HG03432 (cell line): ENCODE results near the gene CAPSL.
"Not testable (repeated sequence)": the region's sequence is repeated elsewhere in the genome, so short reads cannot be mapped to it uniquely, and the experiment has no call there.

Source experiments
- ATAC-seq: cut with Tn5 transposase; IDR thresholded peaks from one replicate; pipeline ENCODE4 v1.9.1; 2021; ENCODE audit warnings: mild to moderate bottlenecking, moderate library complexity; ENCODE audit not compliant: unreplicated experiment

The CAPSL gene

DNA sequence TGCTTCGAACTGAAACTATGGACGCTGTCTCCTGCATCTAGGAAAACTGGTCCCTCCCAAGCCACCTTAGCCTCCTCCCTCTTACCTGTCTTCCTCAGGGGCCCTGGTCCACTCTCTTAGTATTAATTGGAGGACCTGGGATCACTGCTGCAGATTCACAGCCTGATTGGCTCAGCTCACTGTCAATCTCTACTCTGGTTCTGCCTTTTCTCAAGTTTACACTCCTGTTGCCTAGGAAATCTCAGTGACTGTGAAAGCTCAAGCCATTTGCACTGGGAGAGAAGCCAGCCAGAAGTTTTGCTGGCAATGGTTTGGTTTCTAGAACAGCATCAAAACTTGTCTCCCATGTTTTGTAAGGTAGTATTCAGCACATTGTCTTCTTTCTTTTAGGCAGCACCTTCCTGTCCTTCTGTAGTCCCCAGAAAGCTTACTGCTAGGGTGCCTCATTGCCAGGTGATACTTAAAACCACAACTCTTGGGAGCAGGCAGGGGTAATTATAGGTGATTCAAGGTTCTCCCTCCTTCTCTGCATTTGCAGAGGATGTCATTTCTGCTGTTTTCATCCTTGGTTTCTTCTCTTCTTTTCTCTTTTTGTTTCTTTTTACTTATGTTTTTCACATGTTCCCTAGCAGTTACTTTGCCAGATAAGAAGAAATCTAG is at the start of gene CAPSL:
CAPSL (minus strand) TSS at position 55 of the 660 bp plus-strand sequence. CDS start 17,502 bp downstream, outside the sequence.
- ATAC-seq: no peak

DNA sequence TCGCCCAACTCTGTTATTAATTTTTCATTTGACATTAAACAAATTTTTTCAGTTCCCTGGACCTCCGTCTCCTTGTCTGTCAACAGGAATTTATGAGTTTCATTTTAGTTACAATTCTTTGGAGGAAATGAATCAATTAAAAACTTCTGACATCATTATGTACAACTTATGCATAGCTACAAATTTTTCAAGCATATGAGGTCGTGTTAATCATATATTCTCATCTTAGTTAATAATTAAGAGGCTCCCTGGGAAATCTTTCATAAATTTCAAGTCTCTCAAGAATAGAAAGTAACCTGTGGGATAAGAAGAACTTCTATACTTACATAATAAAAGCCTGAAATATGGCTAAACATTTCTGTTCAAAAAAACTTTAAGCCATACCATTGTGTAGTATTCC is 49.4 kb upstream of the CAPSL start:
- ATAC-seq: no peak

GRCh38 chr5:35979715-35980114 is 41.3 kb upstream of the CAPSL start:
- ATAC-seq: no peak

DNA sequence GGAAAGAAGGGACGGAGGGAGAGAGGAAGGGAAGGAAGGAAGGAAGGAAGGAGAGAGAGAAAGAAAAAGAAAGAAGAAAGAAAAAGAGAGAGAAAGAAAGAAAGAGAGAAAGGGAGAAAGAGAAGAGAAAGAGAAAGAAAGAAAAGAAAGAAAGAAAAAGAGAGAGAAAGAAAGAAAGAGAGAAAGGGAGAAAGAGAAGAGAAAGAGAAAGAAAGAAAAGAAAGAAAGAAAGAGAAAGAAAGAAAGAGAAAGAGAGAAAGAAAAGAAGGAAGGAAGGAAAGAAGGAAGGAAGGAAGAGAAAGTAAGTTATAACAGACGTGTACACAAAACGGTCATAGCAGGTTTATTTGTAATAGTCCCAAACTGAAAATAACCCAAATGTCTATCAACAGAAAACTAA is 38.4 kb upstream of the CAPSL start:
- not testable (repeated sequence) for ATAC-seq

DNA sequence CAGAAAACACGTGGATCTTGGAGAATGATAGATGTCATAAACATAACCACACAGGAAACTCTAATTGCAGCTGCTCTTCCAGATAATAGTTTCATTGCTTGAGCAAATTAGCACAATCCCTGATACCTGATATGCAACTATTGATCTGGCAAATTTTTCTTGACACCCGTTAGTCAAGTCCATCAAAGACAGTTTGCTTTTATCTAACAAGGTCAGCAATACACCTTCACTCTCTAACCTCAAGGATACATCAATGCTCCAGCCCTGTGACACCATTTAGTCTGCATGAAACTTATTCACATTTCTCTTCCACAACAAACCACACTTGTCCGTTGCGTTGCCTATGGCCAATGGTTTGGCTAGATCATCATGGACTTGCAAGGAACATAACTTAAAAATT is 36.1 kb upstream of the CAPSL start:
- ATAC-seq: no peak

DNA sequence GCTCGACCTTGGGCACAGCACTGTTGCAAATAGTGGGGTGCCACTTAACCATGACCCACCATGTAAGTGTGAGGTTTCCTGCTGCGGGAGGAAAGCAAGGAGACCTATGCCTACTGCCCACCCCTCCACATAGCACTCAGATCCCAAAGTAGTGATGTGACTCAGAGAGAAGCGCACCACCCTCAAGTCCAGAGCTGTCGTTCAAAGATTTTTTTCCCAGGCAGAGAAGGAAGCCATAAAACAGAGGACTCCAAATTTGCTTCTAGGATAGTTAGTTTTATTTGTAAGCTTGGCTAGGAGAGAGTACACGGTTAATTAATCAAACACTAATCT is 33.4 kb upstream of the CAPSL start:
- ATAC-seq: no peak

GRCh38 chr5:35971186-35971877 is 32.9 kb upstream of the CAPSL start:
- no peak for ATAC-seq

GRCh38 chr5:35963381-35963843 is 25.0 kb upstream of the CAPSL start:
- no peak for ATAC-seq

GRCh38 chr5:35960328-35960727 is 21.9 kb upstream of the CAPSL start:
- ATAC-seq: no peak

DNA sequence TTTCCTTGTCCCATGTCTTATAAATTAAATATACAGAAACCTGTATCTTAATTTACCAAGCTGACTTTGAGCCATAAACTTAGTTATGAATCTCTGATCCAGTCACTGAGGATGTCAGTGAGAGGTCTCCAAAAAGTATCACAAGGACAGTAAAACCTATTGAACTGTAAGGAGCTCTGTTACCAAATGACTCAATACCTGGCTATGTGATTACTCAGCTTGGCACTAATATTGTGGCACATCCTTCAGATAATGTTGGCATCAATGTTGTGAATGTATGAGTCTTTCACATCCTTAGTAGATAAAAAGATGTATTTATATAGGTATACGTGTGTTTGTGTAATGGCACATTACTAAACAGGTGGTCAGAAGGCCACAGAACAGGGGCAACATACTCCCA is 18.0 kb upstream of the CAPSL start:
- no peak for ATAC-seq

GRCh38 chr5:35954175-35954574 is 15.8 kb upstream of the CAPSL start:
- ATAC-seq: no peak

DNA sequence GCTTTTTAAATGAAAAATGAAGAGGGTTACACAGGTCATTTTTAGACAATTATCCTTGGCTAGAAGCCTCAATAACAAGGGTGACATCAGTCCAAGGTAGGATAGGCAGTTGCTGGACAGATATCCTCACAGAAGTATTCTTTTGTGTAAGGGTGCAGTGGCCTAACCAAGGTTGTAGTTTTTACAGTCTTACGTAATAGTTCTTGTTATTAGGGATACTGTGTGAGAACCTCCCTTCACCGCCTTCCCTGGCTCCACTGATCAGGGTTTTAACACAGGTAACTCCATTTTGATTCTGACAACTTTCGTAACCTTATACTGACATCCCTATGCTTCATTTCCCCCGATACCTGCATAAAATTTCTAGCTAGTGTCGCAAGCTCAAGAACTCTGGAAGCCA is 8.7 kb upstream of the CAPSL start:
- ATAC-seq: no peak

DNA sequence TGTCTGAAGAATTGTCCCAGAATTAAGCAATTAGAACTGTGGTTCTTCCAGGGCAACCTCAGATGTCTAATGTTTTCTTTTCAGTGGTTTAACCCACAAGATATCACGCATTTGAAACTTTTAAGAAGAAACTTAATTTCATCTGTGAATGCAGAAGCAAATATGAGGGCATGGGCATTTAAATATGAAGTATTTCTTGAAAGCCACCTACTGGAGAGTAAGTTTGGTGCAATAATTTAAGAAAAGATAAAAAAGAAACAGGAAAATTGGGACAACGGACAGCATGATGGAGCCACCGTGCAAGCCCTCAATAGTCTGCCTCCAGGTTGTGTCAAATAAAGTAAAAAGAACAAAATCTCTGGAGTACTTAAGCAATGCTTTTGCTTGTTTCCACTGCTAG is 1.2 kb upstream of the CAPSL start:
- no peak for ATAC-seq

GRCh38 chr5:35926389-35927051 is 11.9 kb downstream of the CAPSL start:
- peak; percentile 72 for ATAC-seq

GRCh38 chr5:35924950-35925722 is 13.3 kb downstream of the CAPSL start:
- ATAC-seq: peak; percentile 86

DNA sequence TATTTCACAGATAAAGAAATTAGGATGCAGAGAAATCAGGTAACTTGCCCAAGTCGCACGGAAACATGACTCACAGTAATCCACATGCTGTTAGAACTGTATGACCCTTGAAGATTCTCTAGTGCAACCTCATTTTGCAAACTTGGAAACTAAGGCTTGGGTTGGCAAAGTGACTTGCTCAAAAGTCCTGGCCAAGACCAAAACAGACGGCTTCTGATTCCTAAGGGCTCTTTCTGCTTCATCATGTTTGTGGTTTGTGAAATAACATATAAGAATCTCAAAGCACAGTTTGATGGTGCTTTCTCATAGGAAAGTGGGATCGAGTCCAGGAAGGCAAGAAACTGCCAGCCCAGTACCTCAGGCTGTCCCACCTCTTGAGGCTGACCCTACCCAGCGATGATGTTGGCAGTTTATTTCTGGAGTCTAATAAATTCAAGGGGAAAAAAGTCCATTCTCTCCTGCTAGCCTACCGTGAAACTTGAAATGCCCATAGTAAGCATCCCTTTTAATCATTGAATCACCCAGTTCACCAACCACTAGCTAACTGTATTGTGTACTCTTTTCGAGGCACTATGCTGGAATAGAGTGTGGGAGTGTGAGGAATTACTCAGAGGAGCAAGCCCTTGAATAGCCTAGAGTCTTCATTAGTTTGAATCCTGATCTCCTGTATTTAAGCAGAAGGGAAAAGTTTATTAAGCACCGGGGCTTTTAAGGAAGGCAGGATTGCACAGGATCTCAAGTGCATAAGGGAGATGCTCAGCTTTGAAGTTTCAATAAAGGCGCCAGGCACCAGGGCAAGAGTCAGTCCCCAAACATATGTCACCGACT is 14.1 kb downstream of the CAPSL start:
- ATAC-seq: no peak

- ATAC-seq: no peak
Measured at GRCh38 chr5:35922468-35922867, 16.0 kb downstream of the CAPSL start.

- no peak for ATAC-seq
Measured at GRCh38 chr5:35921930-35922329, 16.5 kb downstream of the CAPSL start.

GRCh38 chr5:35920890-35921289 is 17.5 kb downstream of the CAPSL start:
- no peak for ATAC-seq

DNA sequence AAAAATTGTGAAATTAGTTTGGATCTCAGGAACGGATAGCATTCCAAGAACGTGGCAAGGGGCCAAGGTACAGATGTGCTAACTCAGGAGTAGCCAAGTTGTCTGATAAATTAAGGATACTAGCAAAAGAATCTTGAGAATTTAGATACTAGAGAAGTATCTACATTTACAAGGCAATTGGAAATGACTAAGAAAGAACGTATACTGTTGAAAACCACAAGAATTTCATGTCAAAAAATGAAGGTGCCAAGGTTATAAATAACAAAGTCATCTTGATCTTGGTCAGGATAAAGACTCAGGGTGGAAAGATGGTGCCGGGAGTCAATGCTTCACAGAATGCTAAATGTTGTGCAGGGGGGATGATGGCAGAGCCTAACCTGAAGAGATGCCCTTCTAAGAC is 19.2 kb downstream of the CAPSL start:
- ATAC-seq: no peak

GRCh38 chr5:35908814-35909213 is 29.6 kb downstream of the CAPSL start:
- ATAC-seq: no peak
